Cardiac septum (tissue), 1 donor: ENCODE data around the gene DAZAP2. TPM values are rescaled to one million over a fixed set of nuclear protein-coding genes. Genes with fewer than 3 reads are reported as not detected.

ENCODE experiments used
- DNase-seq: peaks from one replicate; pipeline ENCODE4 v3.0.0-alpha.2; 2020; ENCODE audit warnings: low spot score
- intact Hi-C: fragments of 100-400 bp; cut with DNase I; formaldehyde crosslinking; loops from one replicate; pipeline ENCODE4 v1.14.0; 2022
- long read RNA-seq: library from polyadenylated mRNA; unstranded; transcript quantifications from one replicate; pipeline ENCODE4 v2.0.0, GENCODE V29; 2021
- total RNA-seq: library from RNA; stranded (reverse); fragmentation: NEBNext Ultra II Directional; extraction: Animal tissue kit (Norgen Biotek cat#: 25700); gene quantifications from one replicate; pipeline ENCODE4 v1.2.1, GENCODE V29; 2021
- donor health status: DM: no; HTN: no; CAD: no.

Gene DAZAP2
- 169 TPM for total RNA-seq
- long read RNA-seq, transcript DAZAP2-201 (4 exons, 2,598 nt): major isoform, 279 of 321 reads
- long read RNA-seq, transcript DAZAP2-214 (2 exons, 3,664 nt): minor isoform, 6 of 321 reads
- long read RNA-seq, partial matches to known transcripts: 19 of 321 reads
- long read RNA-seq, other reads (novel, unspliced or antisense): 8 of 321 reads

- intact Hi-C loops: loop anchor here (2.0 kb wide), 3 partner anchors 20 to 156 kb away; partner anchors contain the start of genes CSRNP2, POU6F1 and TFCP2
- peak; percentile 98 for DNase-seq
Observed at GRCh38 chr12:51238510-51239334, at the start of gene DAZAP2. TSS of gene DAZAP2 (plus strand) at chr12:51238826. CDS start at chr12:51238908, 82 bp downstream.

DNA sequence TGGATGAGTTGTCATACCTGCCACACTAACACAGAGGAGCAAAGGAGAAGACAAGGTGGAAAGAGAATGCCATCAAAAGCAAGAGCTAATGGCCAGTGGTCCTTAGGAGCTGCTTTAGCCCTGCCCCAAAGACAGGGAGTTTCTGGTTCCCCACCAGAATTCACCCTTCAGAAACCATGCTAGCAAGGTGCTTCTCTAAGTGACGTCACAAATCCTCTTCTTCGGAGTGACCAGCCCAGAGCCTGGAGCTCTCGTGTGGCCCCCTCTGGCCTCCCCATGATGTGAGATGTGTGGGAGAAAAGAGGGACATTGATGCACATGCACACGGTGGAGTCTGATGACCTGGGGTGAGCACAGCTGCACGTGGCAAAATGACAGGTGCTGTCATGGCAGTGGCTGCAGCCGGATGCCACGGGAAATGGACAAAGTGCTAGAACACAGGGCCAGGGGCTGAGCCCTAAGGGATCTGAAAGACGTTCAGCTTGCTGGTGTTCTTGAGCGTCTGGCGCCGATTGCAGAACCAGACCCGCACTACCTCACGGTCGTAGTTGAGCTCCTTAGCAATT lies 48.8 kb upstream of the DAZAP2 start:
- DNase-seq: no peak
- intact Hi-C loops: no loop called here

DNA sequence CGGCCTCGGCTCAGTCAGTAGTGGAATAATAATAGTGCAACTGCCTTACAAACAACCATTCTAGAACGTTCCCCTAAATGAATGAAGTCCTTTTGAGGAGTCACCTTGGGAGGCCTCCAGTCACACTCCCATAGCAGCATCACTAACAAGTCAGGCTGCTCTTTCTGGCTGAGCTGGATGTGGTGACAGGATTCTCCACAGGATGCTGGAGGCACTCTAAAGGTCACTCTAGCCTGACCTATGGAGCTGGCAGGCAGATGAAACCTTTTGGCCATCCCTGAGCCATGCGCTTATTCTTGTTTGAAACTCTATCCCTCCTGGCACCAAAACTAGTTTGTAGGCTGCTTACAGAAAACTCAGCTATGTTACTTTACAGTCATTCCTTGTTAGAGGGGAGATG lies 47.8 kb upstream of the DAZAP2 start:
- DNase-seq: peak; percentile 46
- intact Hi-C loops: no loop called here

DNA sequence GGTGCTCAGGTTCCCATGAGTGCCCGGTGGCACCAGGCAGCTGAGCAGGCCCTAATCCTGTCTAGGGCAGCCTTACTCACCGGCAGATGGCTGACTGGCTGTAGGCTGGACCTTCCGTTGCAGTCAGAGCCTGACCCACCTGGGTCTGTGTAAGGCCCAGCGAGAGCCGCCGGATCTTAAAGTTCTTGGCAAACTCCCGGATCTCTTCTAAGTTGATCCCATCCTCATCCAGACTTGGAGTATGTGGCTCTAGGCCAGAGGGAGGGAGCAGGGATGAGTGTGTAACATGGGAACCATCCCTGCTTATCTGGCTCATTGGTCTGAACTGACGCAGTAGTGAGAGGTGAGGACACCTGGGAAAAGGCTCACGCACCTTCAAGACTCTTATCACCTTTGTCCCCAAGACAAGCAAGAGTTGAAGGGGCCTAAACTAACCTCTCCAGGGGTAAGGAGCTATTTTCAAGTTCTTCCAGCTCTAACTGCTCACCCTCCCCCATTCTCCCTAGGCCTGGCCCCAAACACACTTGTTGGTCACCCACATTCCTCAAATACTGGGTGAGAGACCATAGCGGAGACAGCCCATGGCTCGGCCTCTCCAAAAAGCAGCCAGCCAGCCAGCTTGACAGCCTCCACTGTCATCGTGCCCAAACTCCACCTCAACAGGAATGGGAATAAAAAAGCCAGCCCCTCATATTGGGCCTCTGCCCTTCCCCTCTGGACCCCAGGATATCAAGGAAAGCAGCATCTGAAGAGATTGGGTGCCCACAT lies 46.9 kb upstream of the DAZAP2 start:
- no peak for DNase-seq
- intact Hi-C loops: no loop called here

- no peak for DNase-seq
Observed at GRCh38 chr12:51192284-51192671, 46.3 kb upstream of the DAZAP2 start.

DNA sequence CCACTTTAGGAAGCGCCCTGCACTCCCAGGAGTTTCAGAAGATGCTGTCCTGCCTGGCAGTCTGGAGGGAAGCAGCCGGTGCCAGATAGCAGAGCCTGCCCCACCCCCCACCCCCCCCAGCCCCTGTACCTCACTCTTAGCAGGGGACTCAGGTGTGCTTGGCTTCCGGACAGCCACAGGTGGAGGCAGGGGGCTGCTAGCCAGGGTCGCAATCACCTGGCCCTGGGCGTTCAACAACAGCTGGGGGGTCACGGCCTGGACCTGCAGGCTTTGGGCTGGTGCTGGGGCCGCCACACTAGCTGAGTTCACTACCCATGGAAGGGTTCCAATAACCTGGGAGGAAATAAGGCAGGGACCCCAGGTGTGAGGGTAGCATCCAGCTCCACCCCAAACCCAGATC lies 42.8 kb upstream of the DAZAP2 start:
- intact Hi-C loops: no loop called here
- no peak for DNase-seq

More at GRCh38 chr12:51192284-51192671, 46.3 kb upstream of the DAZAP2 start:
- intact Hi-C loops: no loop called here

GRCh38 chr12:51196547-51196946 lies 42.1 kb upstream of the DAZAP2 start:
- no peak for DNase-seq
- intact Hi-C loops: no loop called here

DNA sequence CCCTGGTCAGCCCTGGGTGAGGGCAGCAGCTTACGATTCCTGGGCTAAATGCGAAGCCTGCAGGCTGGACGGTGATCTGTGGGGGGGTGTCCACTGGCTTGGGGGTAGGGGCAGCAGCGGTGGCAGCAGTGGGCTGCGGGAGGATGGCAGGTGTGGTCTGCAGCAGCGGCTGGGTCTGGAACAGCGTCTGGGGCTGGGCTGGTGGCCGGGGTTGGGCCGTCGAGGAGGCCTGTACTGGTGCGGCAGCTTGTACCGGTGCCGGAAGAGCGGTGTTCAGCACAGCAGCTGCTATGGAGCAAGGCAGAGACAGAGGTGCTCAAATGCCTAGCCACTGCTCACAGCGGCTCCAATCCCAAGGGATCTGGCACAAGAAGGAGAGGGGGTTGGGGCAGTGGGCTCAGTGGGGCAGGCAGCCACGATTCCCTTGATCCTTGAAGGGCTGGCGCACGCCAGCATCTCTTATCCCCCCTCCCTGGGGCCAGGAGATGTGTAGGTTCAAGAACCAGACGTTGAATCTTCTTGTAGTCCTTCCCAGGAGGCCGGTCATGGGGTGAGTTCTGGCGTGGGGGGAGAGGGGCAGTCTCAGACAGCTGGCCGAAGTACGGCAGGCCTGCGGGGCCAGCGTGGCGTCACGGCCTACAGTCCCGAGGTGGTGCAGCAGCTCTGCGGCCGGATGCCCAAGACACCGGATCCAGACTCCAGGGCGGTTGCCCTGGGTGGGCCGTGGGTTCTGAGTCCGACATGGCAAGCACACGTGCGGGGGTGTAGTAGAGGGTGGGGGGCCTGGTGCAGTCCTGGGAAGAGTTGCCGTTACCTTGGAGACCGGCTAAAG lies 40.7 kb upstream of the DAZAP2 start:
- intact Hi-C loops: no loop called here
- no peak for DNase-seq

DNA sequence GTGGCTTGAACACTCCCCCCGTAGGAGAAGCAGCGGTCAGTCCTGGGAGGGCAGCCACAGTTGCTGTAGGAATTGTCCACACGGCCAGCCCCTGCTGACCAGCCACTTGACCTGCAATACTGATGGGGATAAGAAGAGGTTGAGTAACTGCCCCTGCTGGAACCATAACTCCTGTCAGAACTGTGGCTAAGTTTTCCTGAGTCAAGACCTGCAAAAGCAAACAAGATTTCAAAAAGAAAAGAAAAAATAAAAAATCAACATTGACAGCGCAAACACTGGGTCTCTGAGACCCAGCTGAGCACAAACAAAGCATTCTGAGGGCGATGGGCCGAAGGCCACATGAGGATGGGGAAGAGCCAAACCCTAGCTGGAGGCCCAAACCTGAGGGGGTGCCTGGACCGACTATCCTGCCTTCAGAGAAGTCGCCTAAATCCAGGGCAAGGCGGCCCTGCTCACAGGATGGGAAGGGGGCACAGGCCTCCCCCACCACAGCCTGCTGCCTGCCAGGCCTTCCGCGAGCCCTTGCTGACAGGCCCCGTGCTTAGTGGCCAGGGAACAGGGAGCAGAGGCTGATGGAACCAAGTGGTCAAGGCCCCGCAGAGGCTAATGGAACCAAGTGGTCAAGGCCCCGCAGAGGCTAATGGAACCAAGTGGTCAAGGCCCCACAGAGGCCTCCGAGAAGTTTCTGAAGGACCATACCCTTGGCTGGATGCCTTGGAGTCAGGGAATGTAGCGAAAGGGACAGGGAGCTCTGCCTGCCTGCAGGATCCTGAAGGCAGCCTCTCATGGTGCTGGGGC lies 39.9 kb upstream of the DAZAP2 start:
- intact Hi-C loops: no loop called here
- no peak for DNase-seq

GRCh38 chr12:51199366-51199945 lies 39.2 kb upstream of the DAZAP2 start:
- intact Hi-C loops: no loop called here
- DNase-seq: no peak

- intact Hi-C loops: no loop called here
- no peak for DNase-seq
Observed at GRCh38 chr12:51200156-51200555, 38.5 kb upstream of the DAZAP2 start.

DNA sequence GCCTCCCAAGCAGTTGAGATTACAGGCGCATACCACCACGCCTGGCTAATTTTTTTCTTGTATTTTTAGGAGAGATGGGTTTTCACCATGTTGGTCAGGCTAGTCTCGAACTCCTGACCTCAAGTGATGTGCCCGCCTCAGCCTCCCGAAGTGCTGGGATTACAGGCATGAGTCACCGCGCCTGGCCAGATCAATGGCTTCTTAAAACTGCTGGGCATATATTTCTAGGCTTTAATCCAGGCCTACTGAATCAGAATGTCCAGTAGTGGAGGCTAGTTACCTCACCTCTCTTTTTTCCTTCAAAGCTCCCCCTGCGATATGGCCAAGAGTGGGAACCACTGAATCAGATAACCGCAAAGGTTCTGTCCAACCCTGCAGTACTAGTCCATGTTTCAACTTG lies 37.8 kb upstream of the DAZAP2 start:
- intact Hi-C loops: no loop called here
- DNase-seq: no peak

GRCh38 chr12:51202718-51203117 lies 35.9 kb upstream of the DAZAP2 start:
- intact Hi-C loops: no loop called here
- no peak for DNase-seq

DNA sequence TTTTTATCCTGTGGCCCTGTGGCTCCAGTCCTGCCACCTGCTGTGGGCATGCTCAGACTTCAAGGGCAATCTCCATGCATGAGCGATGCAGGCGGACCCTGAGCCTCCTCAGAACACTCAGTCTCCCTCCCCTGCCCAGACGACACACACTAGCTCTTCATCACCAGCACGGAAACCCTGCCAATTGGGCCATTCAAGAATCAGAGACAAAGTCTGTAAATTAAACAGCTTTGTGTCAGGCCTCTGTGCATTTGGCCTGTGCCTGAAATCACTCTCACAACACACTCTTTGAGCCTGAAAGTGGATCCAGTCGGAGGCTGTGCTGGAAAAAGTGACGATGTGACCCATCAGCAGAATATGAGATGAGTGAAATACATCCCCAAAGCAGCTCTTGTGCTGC lies 33.3 kb upstream of the DAZAP2 start:
- DNase-seq: no peak
- intact Hi-C loops: no loop called here

GRCh38 chr12:51208016-51208660 lies 30.5 kb upstream of the DAZAP2 start:
- intact Hi-C loops: no loop called here
- DNase-seq: no peak

DNA sequence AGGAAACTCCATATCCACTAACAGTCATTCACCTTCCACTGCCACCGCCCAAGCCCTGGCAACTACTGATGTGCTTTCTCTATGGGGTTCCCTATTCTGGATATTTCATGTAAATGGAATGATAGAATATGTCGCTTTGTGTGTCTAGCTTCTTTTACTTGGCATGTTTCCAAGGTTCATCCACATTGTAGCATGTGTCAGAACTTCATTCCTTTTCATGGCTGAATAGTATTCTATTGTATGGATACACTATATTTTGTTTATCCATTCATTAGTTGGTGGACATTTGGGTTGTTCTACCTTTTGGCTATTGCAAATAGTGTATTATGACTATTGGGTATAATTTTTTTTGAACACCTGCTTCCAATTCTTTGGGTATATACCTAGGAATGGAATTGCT lies 29.4 kb upstream of the DAZAP2 start:
- intact Hi-C loops: no loop called here
- DNase-seq: no peak

DNA sequence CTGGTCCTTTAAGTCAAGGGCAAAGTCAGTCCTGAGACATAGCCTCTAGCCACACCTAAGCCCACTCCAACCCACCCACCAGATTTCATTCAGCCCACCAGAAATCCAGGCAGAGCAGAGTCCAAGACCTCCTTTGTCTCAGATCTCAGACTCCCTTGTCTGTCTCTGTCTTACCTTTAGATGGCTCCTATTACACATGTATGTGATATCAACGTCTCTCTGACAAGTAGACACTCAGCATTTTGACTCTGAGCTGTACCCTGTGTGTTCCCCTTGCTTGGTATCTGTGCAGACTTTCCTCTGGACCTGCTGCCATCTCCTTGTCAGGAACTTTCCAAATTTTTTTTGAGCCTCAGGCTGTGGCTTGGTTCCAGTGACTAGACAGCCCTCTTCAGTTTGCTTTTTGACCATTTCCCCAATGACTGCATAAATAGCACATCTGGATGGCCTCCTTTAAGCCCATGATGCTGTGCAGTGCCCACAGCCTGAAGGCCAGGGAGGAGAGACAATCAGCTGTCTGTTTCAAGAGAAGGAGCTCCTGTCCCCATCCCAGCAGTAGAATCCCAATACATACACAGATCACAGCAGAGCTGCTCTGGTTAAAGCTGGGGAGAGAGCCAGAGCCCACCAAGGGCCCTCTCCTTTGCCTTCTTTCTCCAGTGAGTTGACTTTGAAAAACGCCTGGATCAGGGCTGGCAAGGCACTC lies 27.8 kb upstream of the DAZAP2 start:
- intact Hi-C loops: loop anchor here (10.0 kb wide), 1 partner anchor 126 kb away; the partner anchor contains the start of gene CSRNP2
- no peak for DNase-seq
